ENCODE data around the gene CARMIL1.

Gene CARMIL1

DNA sequence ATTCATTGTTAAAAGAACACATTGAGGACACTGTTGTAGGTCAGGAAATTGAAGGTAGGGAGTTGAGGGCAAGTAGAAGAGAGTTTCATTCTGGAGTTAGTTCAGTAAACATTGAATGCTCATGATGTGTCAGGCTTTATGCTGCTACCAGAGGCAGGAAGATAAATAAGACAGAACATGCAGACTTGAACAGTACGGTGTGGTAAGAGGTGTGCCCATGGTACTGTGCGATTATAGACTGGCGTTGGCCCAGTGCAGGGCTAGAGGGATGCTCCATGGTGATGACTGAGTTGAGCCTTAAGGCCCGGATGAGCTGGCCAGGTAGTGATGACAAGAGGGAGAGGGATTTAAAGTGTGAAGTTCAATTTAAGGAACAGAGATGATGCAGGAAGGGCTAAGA, 50.8 kb downstream of the CARMIL1 start:
- no peaks in the 10 kb centered on the region for H3K9me3 ChIP-seq (ENCODE audit: control insufficient read depth, insufficient read depth, low read depth, low read length)
- POLR2A ChIA-PET, result no interaction called here
- H3K36me3 ChIP-seq (ENCODE audit: control insufficient read depth in 2 of 2, insufficient read depth in 1 of 2, low read length in 2 of 2), result no peaks in the 10 kb centered on the region
- H3K27ac ChIP-seq (ENCODE audit: extremely low read depth, low read depth, low read length), result no peak overlapping the region
- H3K4me1 ChIP-seq (ENCODE audit: control insufficient read depth, insufficient read depth, low read length), result peaks cover 16% of the 10 kb centered on the region
- H3K4me3 ChIP-seq (ENCODE audit: low read depth, low read length), result no peak overlapping the region
- CTCF ChIA-PET, result interaction anchor here (0.6 to 1.3 kb wide), 2 partner anchors 52 to 58 kb away, joined by 4 read pairs; no protein-coding TSS in a partner anchor
- TF ChIP-seq ZNF223 (tag by site-specific recombination; IDR thresholded peaks at IDR 0.05) (no peak), GLIS2 (tag by site-specific recombination; IDR thresholded peaks at IDR 0.05) (no peak), PRDM1 (tag by site-specific recombination; IDR thresholded peaks at IDR 0.05) (no peak), KLF9 (tag by site-specific recombination; IDR thresholded peaks at IDR 0.05; ENCODE audit: low read depth) (no peak), OSR2 (tag by site-specific recombination; IDR thresholded peaks at IDR 0.05) (no peak), ZNF544 (tag by site-specific recombination; IDR thresholded peaks at IDR 0.05) (no peak), ZNF830 (tag by site-specific recombination; IDR thresholded peaks at IDR 0.05; ENCODE audit: low read depth) (no peak), BCL11A (tag by site-specific recombination; IDR thresholded peaks at IDR 0.05; ENCODE audit: low read depth) (no peak), HOXD13 (CRISPR knock-in tag; IDR thresholded peaks at IDR 0.05; ENCODE audit: borderline replicate concordance) (no peak), ZNF623 (tag by site-specific recombination; IDR thresholded peaks at IDR 0.05) (no peak), ZNF670 (tag by site-specific recombination; IDR thresholded peaks at IDR 0.05; ENCODE audit: low read depth) (no peak), ZNF501 (tag by site-specific recombination; IDR thresholded peaks at IDR 0.05) (no peak), MYNN (tag by site-specific recombination; IDR thresholded peaks at IDR 0.05; ENCODE audit: borderline replicate concordance) (no peak), SP7 (tag by site-specific recombination; IDR thresholded peaks at IDR 0.05) (no peak), ZBTB17 (tag by site-specific recombination; IDR thresholded peaks at IDR 0.05) (no peak)
- TF ChIP-seq, protein P1, sequence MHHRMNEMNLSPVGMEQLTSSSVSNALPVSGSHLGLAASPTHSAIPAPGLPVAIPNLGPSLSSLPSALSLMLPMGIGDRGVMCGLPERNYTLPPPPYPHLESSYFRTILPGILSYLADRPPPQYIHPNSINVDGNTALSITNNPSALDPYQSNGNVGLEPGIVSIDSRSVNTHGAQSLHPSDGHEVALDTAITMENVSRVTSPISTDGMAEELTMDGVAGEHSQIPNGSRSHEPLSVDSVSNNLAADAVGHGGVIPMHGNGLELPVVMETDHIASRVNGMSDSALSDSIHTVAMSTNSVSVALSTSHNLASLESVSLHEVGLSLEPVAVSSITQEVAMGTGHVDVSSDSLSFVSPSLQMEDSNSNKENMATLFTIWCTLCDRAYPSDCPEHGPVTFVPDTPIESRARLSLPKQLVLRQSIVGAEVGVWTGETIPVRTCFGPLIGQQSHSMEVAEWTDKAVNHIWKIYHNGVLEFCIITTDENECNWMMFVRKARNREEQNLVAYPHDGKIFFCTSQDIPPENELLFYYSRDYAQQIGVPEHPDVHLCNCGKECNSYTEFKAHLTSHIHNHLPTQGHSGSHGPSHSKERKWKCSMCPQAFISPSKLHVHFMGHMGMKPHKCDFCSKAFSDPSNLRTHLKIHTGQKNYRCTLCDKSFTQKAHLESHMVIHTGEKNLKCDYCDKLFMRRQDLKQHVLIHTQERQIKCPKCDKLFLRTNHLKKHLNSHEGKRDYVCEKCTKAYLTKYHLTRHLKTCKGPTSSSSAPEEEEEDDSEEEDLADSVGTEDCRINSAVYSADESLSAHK (tag by site-specific recombination; IDR thresholded peaks at IDR 0.05), result no peak
- TF ChIP-seq, protein P2, sequence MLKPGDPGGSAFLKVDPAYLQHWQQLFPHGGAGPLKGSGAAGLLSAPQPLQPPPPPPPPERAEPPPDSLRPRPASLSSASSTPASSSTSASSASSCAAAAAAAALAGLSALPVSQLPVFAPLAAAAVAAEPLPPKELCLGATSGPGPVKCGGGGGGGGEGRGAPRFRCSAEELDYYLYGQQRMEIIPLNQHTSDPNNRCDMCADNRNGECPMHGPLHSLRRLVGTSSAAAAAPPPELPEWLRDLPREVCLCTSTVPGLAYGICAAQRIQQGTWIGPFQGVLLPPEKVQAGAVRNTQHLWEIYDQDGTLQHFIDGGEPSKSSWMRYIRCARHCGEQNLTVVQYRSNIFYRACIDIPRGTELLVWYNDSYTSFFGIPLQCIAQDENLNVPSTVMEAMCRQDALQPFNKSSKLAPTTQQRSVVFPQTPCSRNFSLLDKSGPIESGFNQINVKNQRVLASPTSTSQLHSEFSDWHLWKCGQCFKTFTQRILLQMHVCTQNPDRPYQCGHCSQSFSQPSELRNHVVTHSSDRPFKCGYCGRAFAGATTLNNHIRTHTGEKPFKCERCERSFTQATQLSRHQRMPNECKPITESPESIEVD (tag by site-specific recombination; IDR thresholded peaks at IDR 0.05), result no peak
- TF ChIP-seq, protein P3, sequence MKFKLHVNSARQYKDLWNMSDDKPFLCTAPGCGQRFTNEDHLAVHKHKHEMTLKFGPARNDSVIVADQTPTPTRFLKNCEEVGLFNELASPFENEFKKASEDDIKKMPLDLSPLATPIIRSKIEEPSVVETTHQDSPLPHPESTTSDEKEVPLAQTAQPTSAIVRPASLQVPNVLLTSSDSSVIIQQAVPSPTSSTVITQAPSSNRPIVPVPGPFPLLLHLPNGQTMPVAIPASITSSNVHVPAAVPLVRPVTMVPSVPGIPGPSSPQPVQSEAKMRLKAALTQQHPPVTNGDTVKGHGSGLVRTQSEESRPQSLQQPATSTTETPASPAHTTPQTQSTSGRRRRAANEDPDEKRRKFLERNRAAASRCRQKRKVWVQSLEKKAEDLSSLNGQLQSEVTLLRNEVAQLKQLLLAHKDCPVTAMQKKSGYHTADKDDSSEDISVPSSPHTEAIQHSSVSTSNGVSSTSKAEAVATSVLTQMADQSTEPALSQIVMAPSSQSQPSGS (tag by site-specific recombination; IDR thresholded peaks at IDR 0.05; ENCODE audit: low read depth), result no peak
- TF ChIP-seq, protein P4, sequence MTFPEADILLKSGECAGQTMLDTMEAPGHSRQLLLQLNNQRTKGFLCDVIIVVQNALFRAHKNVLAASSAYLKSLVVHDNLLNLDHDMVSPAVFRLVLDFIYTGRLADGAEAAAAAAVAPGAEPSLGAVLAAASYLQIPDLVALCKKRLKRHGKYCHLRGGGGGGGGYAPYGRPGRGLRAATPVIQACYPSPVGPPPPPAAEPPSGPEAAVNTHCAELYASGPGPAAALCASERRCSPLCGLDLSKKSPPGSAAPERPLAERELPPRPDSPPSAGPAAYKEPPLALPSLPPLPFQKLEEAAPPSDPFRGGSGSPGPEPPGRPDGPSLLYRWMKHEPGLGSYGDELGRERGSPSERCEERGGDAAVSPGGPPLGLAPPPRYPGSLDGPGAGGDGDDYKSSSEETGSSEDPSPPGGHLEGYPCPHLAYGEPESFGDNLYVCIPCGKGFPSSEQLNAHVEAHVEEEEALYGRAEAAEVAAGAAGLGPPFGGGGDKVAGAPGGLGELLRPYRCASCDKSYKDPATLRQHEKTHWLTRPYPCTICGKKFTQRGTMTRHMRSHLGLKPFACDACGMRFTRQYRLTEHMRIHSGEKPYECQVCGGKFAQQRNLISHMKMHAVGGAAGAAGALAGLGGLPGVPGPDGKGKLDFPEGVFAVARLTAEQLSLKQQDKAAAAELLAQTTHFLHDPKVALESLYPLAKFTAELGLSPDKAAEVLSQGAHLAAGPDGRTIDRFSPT (tag by site-specific recombination; IDR thresholded peaks at IDR 0.05), result no peak
- TF ChIP-seq, protein P5, sequence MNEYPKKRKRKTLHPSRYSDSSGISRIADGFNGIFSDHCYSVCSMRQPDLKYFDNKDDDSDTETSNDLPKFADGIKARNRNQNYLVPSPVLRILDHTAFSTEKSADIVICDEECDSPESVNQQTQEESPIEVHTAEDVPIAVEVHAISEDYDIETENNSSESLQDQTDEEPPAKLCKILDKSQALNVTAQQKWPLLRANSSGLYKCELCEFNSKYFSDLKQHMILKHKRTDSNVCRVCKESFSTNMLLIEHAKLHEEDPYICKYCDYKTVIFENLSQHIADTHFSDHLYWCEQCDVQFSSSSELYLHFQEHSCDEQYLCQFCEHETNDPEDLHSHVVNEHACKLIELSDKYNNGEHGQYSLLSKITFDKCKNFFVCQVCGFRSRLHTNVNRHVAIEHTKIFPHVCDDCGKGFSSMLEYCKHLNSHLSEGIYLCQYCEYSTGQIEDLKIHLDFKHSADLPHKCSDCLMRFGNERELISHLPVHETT (tag by site-specific recombination; IDR thresholded peaks at IDR 0.05), result no peak
